NCI-H510A (cell line): ENCODE measurements around the gene ARX.

ENCODE experiments used
- DNase-seq: peaks from one replicate; lab custom pipeline; 2025; lab: John Stamatoyannopoulos, UW

ARX gene

DNA sequence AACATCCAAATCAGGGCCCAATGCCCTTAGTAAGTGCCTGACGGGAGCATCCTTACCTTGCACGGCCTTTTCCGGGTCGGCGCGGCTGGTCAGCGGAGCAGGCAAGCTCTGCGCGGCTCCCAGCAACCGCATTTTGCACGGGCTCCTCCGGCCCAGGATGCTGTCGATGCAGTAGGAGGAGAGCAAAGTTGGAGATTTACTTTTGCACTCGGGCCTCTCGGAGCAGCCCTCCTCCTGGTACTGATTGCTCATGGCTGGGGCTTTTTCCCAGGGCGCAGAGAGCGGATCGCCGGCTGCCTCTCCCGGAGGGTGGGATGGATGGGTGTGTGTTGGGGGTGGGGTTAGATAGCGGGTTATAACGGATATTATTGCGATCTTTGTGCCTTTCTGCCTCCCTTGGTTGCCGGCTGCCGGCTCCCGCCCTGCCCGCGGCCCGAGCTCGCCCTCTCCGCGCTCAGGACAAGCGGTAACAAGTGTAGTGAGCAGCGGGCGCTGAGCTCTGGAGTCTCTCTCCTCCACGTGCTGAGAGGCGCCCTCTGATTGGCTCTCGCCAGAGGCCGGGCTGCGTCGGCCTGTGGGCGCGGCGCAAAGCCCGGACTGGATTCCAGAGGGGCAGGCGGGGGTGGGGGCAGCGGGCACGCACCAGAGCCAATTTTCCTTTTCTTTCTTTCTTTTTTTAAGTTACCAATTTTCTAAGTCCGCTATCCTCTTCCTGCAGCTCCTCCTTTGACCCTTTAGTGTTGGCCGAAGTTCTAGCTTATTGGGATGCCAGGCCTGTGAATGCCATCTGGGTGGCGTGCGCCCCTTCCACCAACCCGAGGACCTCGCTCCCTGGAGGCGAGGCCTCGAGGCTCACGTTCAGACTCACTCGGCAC lies at the start of gene ARX:
Gene ARX, minus strand, starts transcription at position 480 of the 875 bp plus-strand sequence. Its CDS starts 228 bp downstream, at position 252.
- DNase-seq = peak; percentile 52

GRCh38 chrX:25059273-25059672 lies 43.5 kb upstream of the ARX start:
- DNase-seq = no peak

DNA sequence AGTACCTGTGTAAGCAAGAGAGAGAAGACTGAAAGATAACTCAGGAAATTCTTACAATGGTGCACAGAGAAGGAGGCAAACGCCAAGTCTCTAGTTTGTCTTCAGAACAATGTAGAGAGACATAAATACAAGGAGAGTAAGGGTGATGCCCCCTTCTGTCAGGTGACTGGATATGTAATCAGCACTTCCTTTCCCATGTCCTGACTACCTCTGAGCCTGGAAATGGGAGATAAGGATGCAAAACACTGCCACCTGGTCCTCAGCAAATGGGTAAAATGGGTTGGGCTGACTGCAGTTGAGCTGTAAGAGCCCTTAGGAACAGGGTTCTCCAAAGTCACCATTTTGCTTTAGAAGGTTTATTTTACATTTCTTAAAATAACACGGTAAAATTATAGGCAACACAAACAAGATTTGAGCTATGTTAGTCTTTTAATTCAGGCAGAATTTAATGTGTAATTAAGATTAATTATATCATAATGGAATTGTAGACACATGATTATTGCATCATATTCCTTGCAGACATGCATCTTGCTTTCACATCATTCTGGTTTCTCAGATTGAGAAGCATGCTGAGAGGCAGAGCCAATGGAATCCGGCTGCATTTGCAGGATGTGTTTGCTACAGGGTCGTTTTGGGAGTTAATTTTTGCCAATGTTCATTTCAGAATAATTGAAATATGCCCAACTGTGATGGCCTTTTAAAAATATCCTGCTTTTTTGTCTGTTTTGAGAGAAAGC lies 37.2 kb upstream of the ARX start:
- DNase-seq = no peak

GRCh38 chrX:25049971-25050370 lies 34.2 kb upstream of the ARX start:
- DNase-seq = no peak

GRCh38 chrX:25049357-25049756 lies 33.6 kb upstream of the ARX start:
- no peak for DNase-seq

DNA sequence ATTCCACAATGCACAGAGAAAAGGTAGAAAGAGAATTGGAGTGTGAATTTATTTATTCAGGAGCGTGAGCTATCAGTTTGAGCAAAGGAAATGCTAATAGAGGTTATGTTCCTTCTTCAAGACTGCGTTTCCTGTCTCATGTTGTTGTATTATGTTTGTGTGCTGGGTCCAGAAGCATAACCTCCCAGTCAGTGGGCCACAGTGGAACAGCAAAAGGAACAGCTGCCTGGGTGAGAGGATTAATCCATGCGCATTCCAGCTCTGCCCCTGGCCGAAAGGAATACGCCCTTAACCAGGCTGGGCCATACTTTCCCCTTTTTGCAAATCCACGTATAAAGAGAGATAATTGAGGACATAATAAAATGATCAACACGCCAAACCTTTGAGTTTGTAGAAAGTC lies 32.4 kb upstream of the ARX start:
- no peak for DNase-seq

- no peak for DNase-seq
Measured at GRCh38 chrX:25043192-25043591, 27.4 kb upstream of the ARX start.

DNA sequence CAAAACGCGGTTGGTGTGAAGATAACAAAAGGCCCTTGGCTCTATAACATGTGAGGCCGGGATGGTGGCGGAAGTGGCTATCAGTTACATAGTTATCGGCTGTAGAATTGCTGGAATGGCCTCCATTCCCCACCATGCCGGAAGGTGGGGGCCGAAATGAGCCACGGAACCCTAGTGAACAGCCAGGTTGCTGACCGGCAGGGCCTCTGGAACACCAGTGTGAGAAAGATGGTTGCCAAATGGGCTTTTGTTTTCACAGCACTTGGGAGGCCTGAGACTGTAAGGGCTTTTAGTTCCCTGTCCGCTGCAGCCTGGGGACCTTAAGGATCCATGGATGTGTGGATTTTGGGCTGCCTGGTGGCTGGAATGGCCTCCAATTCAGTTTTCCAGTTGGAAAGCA lies 23.3 kb upstream of the ARX start:
- DNase-seq = no peak

GRCh38 chrX:25034889-25035288 lies 19.1 kb upstream of the ARX start:
- no peak for DNase-seq

GRCh38 chrX:25029288-25029825 lies 13.6 kb upstream of the ARX start:
- DNase-seq = no peak

DNA sequence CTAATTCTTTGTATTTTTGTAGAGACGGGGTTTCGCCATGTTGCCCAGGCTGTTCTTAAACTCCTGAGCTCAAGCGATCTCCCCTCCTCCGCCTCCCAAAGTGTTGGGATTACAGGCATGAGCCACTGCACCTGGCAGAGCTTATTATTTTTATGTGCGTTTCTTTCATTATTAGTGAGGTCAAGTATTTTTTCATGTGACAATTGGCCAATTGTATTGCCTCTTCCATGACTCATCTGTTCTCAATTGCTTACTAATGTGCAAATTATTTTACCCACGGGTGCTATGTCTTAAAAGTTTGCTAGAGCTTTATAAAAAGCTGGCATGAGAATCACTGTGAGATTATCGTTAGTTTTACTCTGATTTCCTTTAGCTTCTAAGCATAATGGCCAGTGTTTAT lies 13.0 kb upstream of the ARX start:
- DNase-seq = no peak

GRCh38 chrX:25026576-25026975 lies 10.8 kb upstream of the ARX start:
- no peak for DNase-seq

DNA sequence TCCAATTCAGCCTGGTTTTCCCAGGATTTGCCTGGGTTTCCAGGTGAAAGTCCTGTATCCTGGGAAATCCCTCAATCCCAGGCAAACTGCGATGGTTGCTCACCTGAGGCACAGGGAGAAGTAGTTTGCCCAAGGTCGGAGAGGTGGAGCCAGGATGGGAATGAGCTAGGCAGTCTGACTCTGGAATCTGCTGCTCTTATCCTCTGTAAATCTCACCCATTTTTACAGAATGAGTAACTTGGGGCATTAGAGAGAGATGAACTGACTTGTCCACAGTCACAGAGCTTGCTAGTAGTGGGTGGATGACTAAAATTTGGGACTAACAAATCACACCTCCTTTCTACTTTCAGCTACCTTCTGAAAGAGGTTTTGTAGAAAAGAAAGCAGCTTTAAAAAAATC lies 9.8 kb upstream of the ARX start:
- DNase-seq = no peak

GRCh38 chrX:25023908-25024307 lies 8.1 kb upstream of the ARX start:
- no peak for DNase-seq

GRCh38 chrX:25022499-25023325 lies 6.9 kb upstream of the ARX start:
- DNase-seq = no peak

DNA sequence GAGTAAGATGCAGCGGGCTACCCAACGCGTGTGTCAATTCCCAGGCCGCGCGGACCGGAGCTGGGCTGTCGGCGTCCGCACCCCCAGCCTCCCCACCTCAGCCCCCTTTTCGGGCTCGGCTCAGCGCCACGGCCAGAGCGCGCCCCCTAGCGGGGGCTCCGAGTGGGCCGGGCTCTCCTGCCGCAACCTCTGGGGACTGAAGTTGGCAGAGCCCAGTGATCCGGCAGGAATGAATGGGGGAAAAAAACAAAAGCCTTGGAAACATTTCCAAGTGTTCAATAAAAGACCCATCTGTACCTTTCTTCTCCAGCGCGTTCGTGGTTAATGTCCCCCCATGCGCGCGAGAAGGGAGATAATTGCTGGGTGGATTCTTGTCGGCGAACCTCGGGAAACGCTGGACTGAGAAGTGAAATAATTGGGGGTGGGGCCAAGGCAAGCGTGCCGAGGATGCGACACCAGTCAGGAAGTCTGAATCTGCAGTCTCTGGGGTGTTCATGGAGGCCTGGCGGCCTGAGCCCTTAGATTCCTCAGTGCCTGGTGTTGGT lies 5.2 kb upstream of the ARX start:
- no peak for DNase-seq

GRCh38 chrX:25020391-25020904 lies 4.7 kb upstream of the ARX start:
- DNase-seq = no peak

GRCh38 chrX:25019707-25020390 lies 4.1 kb upstream of the ARX start:
- DNase-seq = no peak

GRCh38 chrX:25018682-25019081 lies 2.9 kb upstream of the ARX start:
- DNase-seq = no peak

DNA sequence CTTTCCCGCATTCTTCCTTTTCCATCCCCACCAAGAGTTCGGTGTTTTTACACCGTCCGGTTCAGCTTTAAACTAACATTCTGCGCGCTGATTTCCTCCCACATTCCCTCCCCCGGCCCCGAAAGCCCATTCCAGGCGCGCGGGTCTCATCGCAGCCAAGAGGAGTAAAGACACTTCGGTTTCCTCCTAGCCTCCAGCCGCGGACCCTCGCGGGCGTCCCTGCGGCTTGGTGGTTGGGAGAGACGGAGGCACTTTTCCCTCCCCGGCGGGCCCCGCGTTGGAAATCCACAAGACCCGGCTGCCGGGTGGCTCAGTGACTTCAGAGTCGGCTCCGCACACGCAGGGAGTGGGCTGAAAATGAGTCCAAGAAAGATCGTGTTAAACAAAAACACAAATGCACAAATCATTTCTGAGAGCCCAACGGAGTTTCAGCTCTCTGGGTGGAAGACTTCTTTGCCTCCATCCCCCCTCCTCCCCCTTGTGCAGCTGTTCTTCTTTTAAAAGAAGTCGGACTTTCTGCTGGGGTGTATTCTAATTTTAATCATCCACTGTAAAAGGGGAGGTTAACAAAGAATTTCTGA lies 2.0 kb upstream of the ARX start:
- no peak for DNase-seq
